Mucosa of descending colon (tissue), 3 donors: ENCODE results near the gene RHBDL2. TPM values are rescaled to one million over a fixed set of nuclear protein-coding genes. Genes with fewer than 3 reads are reported as not detected.
"Not testable (repeated sequence)": the region's sequence is repeated elsewhere in the genome, so short reads cannot be mapped to it uniquely, and the experiment has no call there.

Experiments
- ATAC-seq: fragments of 200-7000 bp; cut with Tn5 transposase; one replicate; pipeline ENCODE4 v1.9.1; 2020; ENCODE audit warnings: mild to moderate bottlenecking, moderate library complexity
- DNase-seq, 3 donors: peaks; one replicate each; pipeline ENCODE4 v3.0.0-alpha.2; 2020
- H3K36me3 ChIP-seq: fragments of 200-600 bp; one replicate; pipeline ENCODE4 v1.8.0; 2021; ENCODE audit warnings: low read depth, mild to moderate bottlenecking
- H3K4me1 ChIP-seq: fragments of 200-600 bp; one replicate; pipeline ENCODE4 v1.8.0; 2021; ENCODE audit warnings: low read depth, mild to moderate bottlenecking
- H3K4me3 ChIP-seq: fragments of 200-600 bp; one replicate; pipeline ENCODE4 v1.8.0; 2021; ENCODE audit warnings: mild to moderate bottlenecking
- H3K9me3 ChIP-seq: fragments of 200-600 bp; one replicate; pipeline ENCODE4 v1.8.0; 2021; ENCODE audit warnings: mild to moderate bottlenecking
- intact Hi-C, 2 donors: fragments of 100-400 bp; cut with DNase I in 1 of 2; cut with micrococcal nuclease in 1 of 2; formaldehyde crosslinking; loops; one replicate each; pipeline versions ENCODE4 v1.11.0 to v1.11.1; 2022; cut with DNase I, micrococcal nuclease
- long read RNA-seq, 2 donors: library from polyadenylated mRNA; unstranded; transcript quantifications; one replicate each; pipeline ENCODE4 v2.0.0, GENCODE V29; 2019 to 2021
- total RNA-seq, 3 donors: library from RNA; stranded (reverse); fragmentation: NEBNext Ultra II Directional in 2 of 3; extraction: Animal tissue kit (Norgen Biotek cat#: 25700) in 2 of 3; gene quantifications; one replicate each; pipeline versions ENCODE4 v1.2.1 to v1.2.4, GENCODE V29; 2021 to 2023
- TF ChIP-seq, protein P1 (sequence below): fragments of 200-600 bp; IDR thresholded peaks from one replicate; pipeline ENCODE4 v1.8.0; 2022; ENCODE audit warnings: antibody characterized with exemption, mild to moderate bottlenecking
- donor health status: DM: no; HTN: no; CAD: no; lungs with moderate emphysema.
- donor health status: DM: no; HTN: no; CAD: no.
- donor health status: DM: no; HTN: yes; CAD: no.

RHBDL2 gene, protein sequence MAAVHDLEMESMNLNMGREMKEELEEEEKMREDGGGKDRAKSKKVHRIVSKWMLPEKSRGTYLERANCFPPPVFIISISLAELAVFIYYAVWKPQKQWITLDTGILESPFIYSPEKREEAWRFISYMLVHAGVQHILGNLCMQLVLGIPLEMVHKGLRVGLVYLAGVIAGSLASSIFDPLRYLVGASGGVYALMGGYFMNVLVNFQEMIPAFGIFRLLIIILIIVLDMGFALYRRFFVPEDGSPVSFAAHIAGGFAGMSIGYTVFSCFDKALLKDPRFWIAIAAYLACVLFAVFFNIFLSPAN
- 10 to 100 TPM; 16.6 to 50.5 (median 23.7) TPM for total RNA-seq
- long read RNA-seq, donor 1, transcript RHBDL2-202 (8 exons, 1,837 nt): major isoform, 10 of 15 reads
- long read RNA-seq, donor 1, partial matches to known transcripts: 0 of 15 reads
- long read RNA-seq, donor 1, other reads (novel, unspliced or antisense): 5 of 15 reads
- long read RNA-seq, donor 2, transcript RHBDL2-202 (8 exons, 1,837 nt): major isoform, 25 of 31 reads
- long read RNA-seq, donor 2, partial matches to known transcripts: 1 of 31 reads
- long read RNA-seq, donor 2, other reads (novel, unspliced or antisense): 5 of 31 reads

DNA sequence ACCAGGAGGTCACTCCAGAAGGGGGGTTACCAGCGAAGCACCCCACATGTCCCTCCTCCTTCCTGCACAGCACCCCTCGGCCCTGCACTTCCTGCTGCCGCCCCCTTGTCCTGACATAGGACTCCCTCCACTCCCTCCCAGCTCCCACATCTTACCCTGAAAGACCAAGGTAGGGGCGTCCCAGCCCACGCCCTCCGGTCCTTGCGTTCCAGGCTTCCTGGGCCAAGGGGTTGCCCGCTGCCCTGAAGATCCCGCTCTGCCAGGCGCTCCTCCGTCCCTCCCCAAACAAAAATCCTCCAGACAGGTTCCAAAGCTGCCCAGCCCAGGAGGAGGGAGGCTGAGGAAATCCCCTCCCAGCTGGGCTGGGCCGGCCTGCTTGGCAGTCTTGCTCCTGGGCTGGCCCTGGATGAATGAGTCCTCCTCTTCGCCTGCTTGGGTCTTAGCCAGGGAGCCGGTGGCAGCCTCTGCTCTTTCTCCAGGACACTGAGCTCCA is at the start of gene RHBDL2:
Gene RHBDL2, minus strand, starts transcription at position 304 of the 493 bp plus-strand sequence. CDS start 22,618 bp downstream, outside the sequence.
- Histone ChIP-seq H3K4me1 (peaks cover 2% of the 10 kb centered on the region), H3K4me3 (peak within 1 kb of the TSS; percentile 14), H3K36me3 (no peaks in the 10 kb centered on the region), H3K9me3 (no peaks in the 10 kb centered on the region)
- DNase-seq (peak; percentile 85 to 86 (median 86)), ATAC-seq (peak; percentile 93)
- TF ChIP-seq, protein P1, sequence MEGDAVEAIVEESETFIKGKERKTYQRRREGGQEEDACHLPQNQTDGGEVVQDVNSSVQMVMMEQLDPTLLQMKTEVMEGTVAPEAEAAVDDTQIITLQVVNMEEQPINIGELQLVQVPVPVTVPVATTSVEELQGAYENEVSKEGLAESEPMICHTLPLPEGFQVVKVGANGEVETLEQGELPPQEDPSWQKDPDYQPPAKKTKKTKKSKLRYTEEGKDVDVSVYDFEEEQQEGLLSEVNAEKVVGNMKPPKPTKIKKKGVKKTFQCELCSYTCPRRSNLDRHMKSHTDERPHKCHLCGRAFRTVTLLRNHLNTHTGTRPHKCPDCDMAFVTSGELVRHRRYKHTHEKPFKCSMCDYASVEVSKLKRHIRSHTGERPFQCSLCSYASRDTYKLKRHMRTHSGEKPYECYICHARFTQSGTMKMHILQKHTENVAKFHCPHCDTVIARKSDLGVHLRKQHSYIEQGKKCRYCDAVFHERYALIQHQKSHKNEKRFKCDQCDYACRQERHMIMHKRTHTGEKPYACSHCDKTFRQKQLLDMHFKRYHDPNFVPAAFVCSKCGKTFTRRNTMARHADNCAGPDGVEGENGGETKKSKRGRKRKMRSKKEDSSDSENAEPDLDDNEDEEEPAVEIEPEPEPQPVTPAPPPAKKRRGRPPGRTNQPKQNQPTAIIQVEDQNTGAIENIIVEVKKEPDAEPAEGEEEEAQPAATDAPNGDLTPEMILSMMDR: no peak
- intact Hi-C loops: no loop called here

DNA sequence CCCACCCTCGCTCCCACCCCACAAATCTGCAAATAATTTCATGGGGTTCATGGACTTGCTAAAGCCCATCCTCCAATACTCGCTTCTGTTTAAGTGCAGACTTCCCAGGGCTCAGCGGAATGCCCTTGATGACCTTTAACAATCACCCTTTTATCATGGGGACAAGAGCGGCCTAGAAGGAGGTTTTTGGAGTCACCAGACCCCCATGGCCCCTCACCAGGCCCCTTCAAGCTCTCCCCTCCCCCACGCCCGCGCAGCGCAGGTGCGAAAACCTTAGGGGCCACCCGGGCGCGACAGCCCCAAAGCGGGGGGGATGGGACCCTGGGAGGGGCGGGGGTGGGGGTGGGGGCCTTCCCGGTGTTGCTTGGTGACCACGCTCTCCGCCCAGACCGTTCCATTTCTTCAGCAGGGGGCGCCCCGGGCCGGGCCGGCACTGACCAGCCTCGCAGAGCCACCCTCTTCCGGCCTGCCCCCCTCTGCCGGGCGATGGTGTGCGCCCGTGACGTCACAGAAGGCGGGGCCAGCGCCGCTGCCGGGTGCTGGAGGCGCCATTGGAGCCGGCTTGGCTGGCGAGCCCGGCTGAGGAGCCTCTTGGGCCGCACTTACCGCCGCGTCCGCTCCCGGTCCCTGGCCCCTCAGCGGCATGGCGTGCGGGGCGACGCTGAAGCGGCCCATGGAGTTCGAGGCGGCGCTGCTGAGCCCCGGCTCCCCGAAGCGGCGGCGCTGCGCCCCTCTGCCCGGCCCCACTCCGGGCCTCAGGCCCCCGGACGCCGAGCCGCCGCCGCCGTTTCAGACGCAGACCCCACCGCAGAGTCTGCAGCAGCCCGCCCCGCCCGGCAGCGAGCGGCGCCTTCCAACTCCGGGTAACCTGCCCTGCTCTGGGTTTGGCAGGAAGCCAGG is 49.4 kb upstream of the RHBDL2 start, which contains the start of gene AKIRIN1:
Gene AKIRIN1, plus strand, starts transcription at position 539 of the 900 bp plus-strand sequence. Its CDS starts 105 bp downstream, at position 644.
- peaks cover 19% of the 10 kb centered on the region for H3K4me1 ChIP-seq
- DNase-seq (peak; percentile 99 to 100 (median 99)), ATAC-seq (peak; percentile 97)
- TF ChIP-seq, protein P1: peak; percentile 20
- peak within 1 kb of the TSS; percentile 99 for H3K4me3 ChIP-seq
- H3K9me3 ChIP-seq: no peaks in the 10 kb centered on the region
- intact Hi-C loops: no loop called here
- no peaks in the 10 kb centered on the region for H3K36me3 ChIP-seq

DNA sequence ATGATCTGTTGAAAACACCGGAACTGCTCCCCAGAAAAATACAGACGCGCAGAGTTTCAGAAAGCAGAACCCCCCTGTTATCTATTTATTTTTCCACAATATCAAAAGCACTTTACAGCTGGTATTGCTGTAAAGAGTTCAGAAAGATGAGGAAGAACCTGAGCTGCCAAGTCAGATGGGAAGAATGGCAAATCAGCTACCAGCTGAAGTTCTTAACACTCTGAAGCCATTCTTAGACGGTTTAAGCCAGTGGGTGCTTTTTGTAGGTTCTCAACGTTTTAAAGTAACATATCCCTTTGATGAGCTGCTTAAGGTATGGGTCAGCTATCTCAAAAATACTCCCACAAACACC is 48.7 kb upstream of the RHBDL2 start:
- ATAC-seq (no peak), DNase-seq (no peak)
- TF ChIP-seq, protein P1: no peak
- no peak overlapping the region for H3K4me3 ChIP-seq
- no peaks in the 10 kb centered on the region for H3K9me3 ChIP-seq
- intact Hi-C loops: no loop called here
- H3K36me3 ChIP-seq: no peaks in the 10 kb centered on the region
- peaks cover 22% of the 10 kb centered on the region for H3K4me1 ChIP-seq

DNA sequence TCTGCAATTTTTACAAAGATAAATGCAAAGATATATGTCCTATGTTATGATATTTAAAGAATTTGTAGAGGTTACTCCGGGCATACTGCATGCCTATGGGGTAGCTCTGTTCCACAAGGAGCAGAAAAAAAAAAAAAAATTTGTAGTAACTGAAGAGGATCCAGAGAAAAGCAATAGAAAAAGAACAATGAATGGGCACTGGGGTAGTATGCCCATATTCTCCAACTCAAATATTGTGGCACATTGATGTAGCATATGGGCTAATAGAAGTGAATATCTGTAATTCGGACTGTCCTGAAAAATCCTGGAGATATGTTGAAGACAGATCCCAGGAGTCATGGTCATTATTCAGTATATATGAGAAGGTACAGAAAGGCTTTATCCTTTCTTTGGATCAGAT is 48.3 kb upstream of the RHBDL2 start:
- Histone ChIP-seq H3K4me1 (peaks cover 22% of the 10 kb centered on the region), H3K9me3 (no peaks in the 10 kb centered on the region), H3K4me3 (no peak overlapping the region), H3K36me3 (no peaks in the 10 kb centered on the region)
- TF ChIP-seq, protein P1: no peak
- DNase-seq (no peak), ATAC-seq (no peak)
- intact Hi-C loops: no loop called here

DNA sequence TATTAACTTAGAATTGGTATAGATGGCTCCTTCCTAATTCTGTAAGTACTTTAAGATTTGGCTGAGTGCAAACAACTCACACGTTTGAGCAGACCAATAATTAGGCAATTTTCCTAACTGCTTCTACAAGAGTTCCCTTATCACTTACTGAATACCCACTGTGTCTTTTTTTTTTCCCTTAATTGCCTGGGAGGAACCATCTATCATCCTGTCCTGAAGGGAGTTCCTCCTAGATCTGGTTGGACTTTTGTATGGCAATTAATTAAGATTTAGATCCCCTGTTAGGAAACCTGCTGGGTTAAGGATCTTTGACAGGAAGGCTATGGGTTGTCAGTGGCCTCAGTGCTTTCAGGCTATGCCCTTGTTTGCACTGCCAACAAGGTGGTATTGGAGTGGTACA is 37.8 kb upstream of the RHBDL2 start:
- H3K36me3 ChIP-seq, H3K4me1 ChIP-seq, DNase-seq, H3K4me3 ChIP-seq, H3K9me3 ChIP-seq, ATAC-seq, intact Hi-C loops: not testable (repeated sequence)

DNA sequence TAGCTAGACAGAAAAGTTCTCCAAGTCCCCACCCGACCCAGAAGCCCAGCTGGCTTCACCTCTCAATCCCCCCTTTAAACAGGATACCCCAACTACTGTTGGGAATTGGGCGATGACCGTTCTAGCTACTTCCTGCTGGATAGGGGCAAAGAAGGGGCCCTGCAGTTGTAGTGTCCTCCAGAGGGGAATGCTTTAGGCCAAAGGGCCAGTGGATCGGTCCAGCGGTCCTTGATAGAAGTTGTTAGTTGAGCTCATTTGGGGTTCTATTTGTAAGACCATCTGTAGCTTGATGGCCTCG is 36.6 kb upstream of the RHBDL2 start:
- H3K36me3 ChIP-seq, intact Hi-C loops, DNase-seq, H3K4me3 ChIP-seq, H3K9me3 ChIP-seq, ATAC-seq, H3K4me1 ChIP-seq: not testable (repeated sequence)

DNA sequence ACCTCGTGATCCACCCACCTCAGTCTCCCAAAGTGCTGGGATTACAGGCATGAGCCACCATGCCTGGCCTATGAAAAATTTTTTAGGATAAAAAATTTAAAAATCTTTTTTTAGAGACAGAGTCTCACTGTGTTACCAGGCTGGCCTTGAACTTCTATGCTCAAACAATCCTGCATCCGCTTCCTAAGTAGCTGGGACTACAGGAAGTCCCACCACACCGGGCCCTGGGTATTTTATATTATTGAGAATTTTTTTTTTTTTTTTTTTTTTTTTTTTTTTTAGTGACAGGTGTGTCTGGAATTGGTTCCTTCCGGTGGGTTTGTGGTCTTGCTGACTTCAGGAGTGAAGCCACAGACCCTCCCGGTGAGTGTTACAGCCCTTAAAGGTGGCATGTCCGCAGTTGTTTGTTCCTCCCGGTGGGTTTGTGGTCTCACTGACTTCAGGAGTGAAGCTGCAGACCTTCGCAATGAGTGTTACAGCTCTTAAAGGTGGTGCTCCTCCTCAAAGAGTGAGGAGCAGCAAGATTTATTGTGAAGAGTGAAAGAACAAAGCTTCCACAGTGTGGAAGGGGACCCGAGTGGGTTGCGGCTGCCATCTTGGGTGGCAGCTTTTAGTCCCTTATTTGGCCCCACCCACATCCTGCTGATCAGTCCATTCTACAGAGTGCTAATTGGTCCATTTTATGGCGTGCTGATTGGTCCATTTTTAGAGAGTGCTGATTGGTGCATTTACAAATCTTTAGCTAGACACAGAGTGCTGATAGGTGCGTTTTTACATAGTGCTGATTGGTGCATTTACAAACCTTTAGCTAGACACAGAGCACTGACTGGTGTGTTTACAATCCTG is 36.0 kb upstream of the RHBDL2 start:
- H3K4me3 ChIP-seq, ATAC-seq, H3K9me3 ChIP-seq, intact Hi-C loops, H3K4me1 ChIP-seq, H3K36me3 ChIP-seq, DNase-seq: not testable (repeated sequence)
